OCI-LY7 (cell line): ENCODE results near the gene HSD17B3. TPM values are rescaled to one million over a fixed set of nuclear protein-coding genes. Genes with fewer than 3 reads are reported as not detected.

Experiments used
- BruUV-seq: library from RNA; stranded (reverse); fragments of 400-500 nt; replicated peaks from 2 replicates; lab custom pipeline; 2021; lab: Mats Ljungman, UMichigan
- CTCF ChIA-PET: fragments of 300-600 bp; sonication (Branson Sonifier 250); formaldehyde crosslinking; loops from one replicate; lab custom pipeline; 2022; ENCODE audit warnings: antibody characterized with exemption; ENCODE audit not compliant: unreplicated experiment; lab: Charles Lee
- POLR2A ChIA-PET: fragments of 300-600 bp; sonication (Branson Sonifier 250); formaldehyde crosslinking; loops from one replicate; lab custom pipeline; 2022; ENCODE audit warnings: antibody characterized with exemption; lab: Charles Lee
- DNase-seq: peaks from one replicate; pipeline ENCODE4 v3.0.0-alpha.2; 2015; ENCODE audit warnings: low spot score
- H2AFZ ChIP-seq: fragments of 200-600 bp; sonication (generic), shearing (Covaris generic); 2 replicates; pipeline ENCODE4 v1.6.1; 2014; ENCODE audit warnings: mild to moderate bottlenecking, antibody characterized with exemption, low read length, moderate library complexity
- H3K27ac ChIP-seq: fragments of 200-600 bp; sonication (generic); 2 replicates; pipeline ENCODE4 v1.5.1; 2014; ENCODE audit warnings: mixed run types, low read depth, mild to moderate bottlenecking, moderate library complexity, low read length, inconsistent platforms; ENCODE audit not compliant: poor library complexity, severe bottlenecking
- H3K36me3 ChIP-seq: fragments of 200-600 bp; sonication (generic); 2 replicates; pipeline ENCODE4 v1.6.1; 2014; ENCODE audit warnings: mild to moderate bottlenecking, antibody characterized with exemption, low read length, moderate library complexity, mixed read lengths; ENCODE audit not compliant: insufficient read depth
- H3K4me1 ChIP-seq: fragments of 200-600 bp; sonication (generic); 2 replicates; pipeline ENCODE4 v1.5.1; 2014; ENCODE audit warnings: mild to moderate bottlenecking, low read length; ENCODE audit not compliant: insufficient read depth, poor library complexity, severe bottlenecking
- H3K4me2 ChIP-seq: fragments of 200-600 bp; sonication (generic); 2 replicates; pipeline ENCODE4 v1.6.1; 2014; ENCODE audit warnings: mild to moderate bottlenecking, low read length
- H3K4me3 ChIP-seq: fragments of 200-600 bp; sonication (generic); 2 replicates; pipeline ENCODE4 v1.5.1; 2014; ENCODE audit warnings: mild to moderate bottlenecking, low read depth, low read length; ENCODE audit not compliant: poor library complexity, severe bottlenecking
- H3K79me2 ChIP-seq: fragments of 200-600 bp; sonication (generic); 2 replicates; pipeline ENCODE4 v1.6.1; 2016; ENCODE audit warnings: low read depth, mild to moderate bottlenecking, low read length, moderate library complexity, mixed read lengths; ENCODE audit not compliant: insufficient read depth
- H3K9me2 ChIP-seq: fragments of 200-600 bp; sonication (generic); 2 replicates; pipeline ENCODE4 v1.6.1; 2016; ENCODE audit warnings: mild to moderate bottlenecking, low read length, mixed read lengths; ENCODE audit not compliant: insufficient read depth
- H3K9me3 ChIP-seq: fragments of 200-600 bp; sonication (generic); 2 replicates; pipeline ENCODE4 v1.6.1; 2014; ENCODE audit warnings: mild to moderate bottlenecking, mixed run types, low read length, mixed read lengths
- H4K20me1 ChIP-seq: fragments of 200-600 bp; sonication (generic); 2 replicates; pipeline ENCODE4 v1.6.1; 2014; ENCODE audit warnings: mild to moderate bottlenecking, antibody characterized with exemption, low read length, moderate library complexity, mixed read lengths; ENCODE audit not compliant: insufficient read depth
- EZH2phosphoT487 ChIP-seq: fragments of 200-600 bp; sonication (generic); IDR thresholded peaks from 2 replicates; pipeline ENCODE4 v1.6.1; 2018; ENCODE audit warnings: low read depth, borderline replicate concordance, mild to moderate bottlenecking, mixed run types, antibody characterized with exemption, low read length, moderate library complexity, mixed read lengths
- intact Hi-C: fragments of 100-400 bp; cut with micrococcal nuclease; formaldehyde crosslinking; loops from one replicate; pipeline ENCODE4 v1.10.0; 2022; ENCODE audit not compliant: unreplicated experiment
- total RNA-seq, 2 experiments: library from RNA; depleted of rRNA in 1 of 2; stranded (reverse); fragments of >200 nt in 1 of 2; shearing (Covaris generic) in 1 of 2; gene quantifications; 2 replicates each; pipeline ENCODE4 v1.2.3, GENCODE V29; 2014 to 2022
- TF ChIP-seq, protein P1 (sequence below): fragments of 200-600 bp; sonication (generic); conservative IDR thresholded peaks from 2 replicates; pipeline ENCODE4 v1.5.1; 2014; ENCODE audit warnings: mild to moderate bottlenecking, antibody characterized with exemption, low read length, moderate library complexity, mixed read lengths

The HSD17B3 gene
- total RNA-seq, 2 experiments from 2014 or later, result not detected

- no peak overlapping the region for H2AFZ ChIP-seq
- H3K9me3 ChIP-seq, result peaks cover 10% of the 10 kb centered on the region; the same call in 1 of the 2 replicates
- H3K79me2 ChIP-seq, result no peaks in the 10 kb centered on the region
- no peaks in the 10 kb centered on the region for H4K20me1 ChIP-seq
- TF ChIP-seq, protein P1, sequence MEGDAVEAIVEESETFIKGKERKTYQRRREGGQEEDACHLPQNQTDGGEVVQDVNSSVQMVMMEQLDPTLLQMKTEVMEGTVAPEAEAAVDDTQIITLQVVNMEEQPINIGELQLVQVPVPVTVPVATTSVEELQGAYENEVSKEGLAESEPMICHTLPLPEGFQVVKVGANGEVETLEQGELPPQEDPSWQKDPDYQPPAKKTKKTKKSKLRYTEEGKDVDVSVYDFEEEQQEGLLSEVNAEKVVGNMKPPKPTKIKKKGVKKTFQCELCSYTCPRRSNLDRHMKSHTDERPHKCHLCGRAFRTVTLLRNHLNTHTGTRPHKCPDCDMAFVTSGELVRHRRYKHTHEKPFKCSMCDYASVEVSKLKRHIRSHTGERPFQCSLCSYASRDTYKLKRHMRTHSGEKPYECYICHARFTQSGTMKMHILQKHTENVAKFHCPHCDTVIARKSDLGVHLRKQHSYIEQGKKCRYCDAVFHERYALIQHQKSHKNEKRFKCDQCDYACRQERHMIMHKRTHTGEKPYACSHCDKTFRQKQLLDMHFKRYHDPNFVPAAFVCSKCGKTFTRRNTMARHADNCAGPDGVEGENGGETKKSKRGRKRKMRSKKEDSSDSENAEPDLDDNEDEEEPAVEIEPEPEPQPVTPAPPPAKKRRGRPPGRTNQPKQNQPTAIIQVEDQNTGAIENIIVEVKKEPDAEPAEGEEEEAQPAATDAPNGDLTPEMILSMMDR, result no peak
- no peak for TF ChIP-seq EZH2phosphoT487
- no peaks in the 10 kb centered on the region for H3K9me2 ChIP-seq
- no peaks in the 10 kb centered on the region for H3K4me1 ChIP-seq
- ChIA-PET POLR2A (interaction anchor here (0.6 kb wide), 1 partner anchor 1575 kb away, joined by 3 read pairs; no protein-coding TSS in a partner anchor), CTCF (no interaction called here)
- BruUV-seq, result no TSS peak
- no peaks in the 10 kb centered on the region for H3K36me3 ChIP-seq
- intact Hi-C loops, result no loop called here
- H3K4me3 ChIP-seq, result no peak overlapping the region
- no peak overlapping the region for H3K27ac ChIP-seq
- no peak overlapping the region for H3K4me2 ChIP-seq
- no peak for DNase-seq
Observed at GRCh38 chr9:96270236-96270744, 31.7 kb downstream of the HSD17B3 start.

DNA sequence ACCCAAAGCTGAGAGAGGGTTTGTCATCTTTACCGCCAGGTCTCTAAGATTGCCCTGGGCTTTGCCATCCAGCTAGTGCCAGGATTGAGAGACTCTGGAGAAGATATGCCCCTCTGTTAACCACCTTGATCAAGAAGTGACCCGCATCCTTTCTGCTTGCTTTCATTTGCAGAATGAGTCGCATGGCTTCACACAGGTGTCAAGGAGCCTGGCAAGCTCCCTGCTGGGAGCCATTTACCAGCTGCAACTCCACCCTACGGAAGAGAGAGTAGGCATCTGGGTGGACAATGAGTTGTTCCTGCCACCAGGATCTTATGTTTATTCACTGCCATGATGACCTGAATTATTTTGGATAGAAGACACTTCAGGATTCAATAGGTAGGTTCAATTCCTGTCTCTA, 43.0 kb downstream of the HSD17B3 start:
- Histone ChIP-seq H3K27ac (no peak overlapping the region), H3K4me2 (no peak overlapping the region), H3K4me3 (no peak overlapping the region), H2AFZ (no peak overlapping the region), H3K79me2 (no peaks in the 10 kb centered on the region), H4K20me1 (no peaks in the 10 kb centered on the region), H3K9me3 (no peaks in the 10 kb centered on the region), H3K4me1 (no peaks in the 10 kb centered on the region), H3K36me3 (no peaks in the 10 kb centered on the region), H3K9me2 (no peaks in the 10 kb centered on the region)
- DNase-seq, result no peak
- BruUV-seq, result no TSS peak
- TF ChIP-seq, protein P1, result no peak
- TF ChIP-seq EZH2phosphoT487, result no peak
- ChIA-PET POLR2A (no interaction called here), CTCF (no interaction called here)
- intact Hi-C loops, result no loop called here

GRCh38 chr9:96256800-96257199, 45.2 kb downstream of the HSD17B3 start:
- H3K4me3 ChIP-seq, result no peak overlapping the region
- POLR2A ChIA-PET, result no interaction called here
- H3K4me1 ChIP-seq, result peaks cover 4% of the 10 kb centered on the region
- CTCF ChIA-PET, result no interaction called here
- H4K20me1 ChIP-seq, result no peaks in the 10 kb centered on the region
- no peak overlapping the region for H2AFZ ChIP-seq
- intact Hi-C loops, result no loop called here
- H3K9me3 ChIP-seq, result no peaks in the 10 kb centered on the region
- H3K36me3 ChIP-seq, result no peaks in the 10 kb centered on the region
- no peaks in the 10 kb centered on the region for H3K79me2 ChIP-seq
- no peak overlapping the region for H3K27ac ChIP-seq
- no peak for DNase-seq
- no TSS peak for BruUV-seq
- H3K9me2 ChIP-seq, result no peaks in the 10 kb centered on the region
- no peak overlapping the region for H3K4me2 ChIP-seq
- TF ChIP-seq, protein P1, result no peak
- no peak for TF ChIP-seq EZH2phosphoT487
